Caco-2 (cell line): ENCODE results near the gene ZNF473. TPM values are rescaled to one million over a fixed set of nuclear protein-coding genes. Genes with fewer than 3 reads are reported as not detected.

Source experiments
- BruUV-seq: library from RNA; stranded (reverse); fragments of 400-500 nt; replicated peaks from 2 replicates; lab custom pipeline; 2021; lab: Mats Ljungman, UMichigan
- CTCF ChIA-PET: fragments of 300-600 bp; sonication (Branson Sonifier 250); formaldehyde crosslinking; loops from one replicate; lab custom pipeline; 2022; ENCODE audit warnings: antibody characterized with exemption; lab: Charles Lee
- POLR2A ChIA-PET: fragments of 300-600 bp; sonication (Branson Sonifier 250); formaldehyde crosslinking; loops from one replicate; lab custom pipeline; 2022; ENCODE audit warnings: antibody characterized with exemption; lab: Charles Lee
- DNase-seq, 2 experiments: peaks; one replicate each; pipeline versions ENCODE4 v3.0.0 to v3.0.0-alpha.2; 2020 to 2022
- H3K27me3 ChIP-seq: replicated peaks from 2 replicates; pipeline ENCODE4 v1.6.0; 2011; ENCODE audit warnings: low read length; ENCODE audit not compliant: control insufficient read depth, insufficient read depth
- H3K36me3 ChIP-seq: 2 replicates; pipeline ENCODE4 v1.5.1; 2011; ENCODE audit warnings: low read length; ENCODE audit not compliant: control insufficient read depth, insufficient read depth
- H3K4me1 ChIP-seq: fragments of 250-450 bp; sonication (Bioruptor Pico); 2 replicates; pipeline ENCODE4 v1.5.1; 2020; ENCODE audit warnings: mild to moderate bottlenecking
- H3K4me3 ChIP-seq: 2 replicates; pipeline ENCODE4 v1.5.1; 2011; ENCODE audit warnings: low read depth, mild to moderate bottlenecking, control low read depth, low read length
- H3K9me3 ChIP-seq: fragments of 250-450 bp; sonication (Bioruptor Pico); 2 replicates; pipeline ENCODE4 v1.5.1; 2020; ENCODE audit warnings: mild to moderate bottlenecking, moderate library complexity
- H3K27ac Mint-ChIP-seq: one replicate; pipeline ENCODE4 v1.8.0; 2022; ENCODE audit warnings: mixed read lengths; ENCODE audit not compliant: unreplicated experiment
- H3K27me3 Mint-ChIP-seq: one replicate; pipeline ENCODE4 v1.8.0; 2022; ENCODE audit warnings: mixed read lengths; ENCODE audit not compliant: insufficient read depth, unreplicated experiment
- H3K36me3 Mint-ChIP-seq: one replicate; pipeline ENCODE4 v1.8.0; 2022; ENCODE audit warnings: mild to moderate bottlenecking, mixed read lengths; ENCODE audit not compliant: insufficient read depth, unreplicated experiment
- H3K4me1 Mint-ChIP-seq: one replicate; pipeline ENCODE4 v1.8.0; 2022; ENCODE audit warnings: low read depth, mixed read lengths; ENCODE audit not compliant: unreplicated experiment
- H3K4me3 Mint-ChIP-seq: one replicate; pipeline ENCODE4 v1.8.0; 2022; ENCODE audit warnings: mild to moderate bottlenecking, moderate library complexity, mixed read lengths; ENCODE audit not compliant: unreplicated experiment
- H3K9me3 Mint-ChIP-seq: one replicate; pipeline ENCODE4 v1.8.0; 2022; ENCODE audit warnings: mixed read lengths; ENCODE audit not compliant: unreplicated experiment
- intact Hi-C: fragments of 100-400 bp; cut with micrococcal nuclease; formaldehyde crosslinking; loops from one replicate; pipeline ENCODE4 v1.10.0; 2022; ENCODE audit not compliant: unreplicated experiment
- total RNA-seq: library from RNA; stranded (reverse); gene quantifications from 2 replicates; pipeline ENCODE4 v1.2.3, GENCODE V29; 2022
- TF ChIP-seq, protein P1 (sequence below), 2 experiments: fragments of 200-600 bp in 1 of 2; IDR thresholded peaks; 1 replicate in 1 of 2; 2 replicates in 1 of 2; pipeline versions ENCODE4 v1.5.1 to v1.8.0; 2011 to 2022; ENCODE audit warnings: antibody characterized with exemption in 1 of 2, control low read depth in 1 of 2, inconsistent platforms in 1 of 2, low read depth in 1 of 2, low read length in 1 of 2, mild to moderate bottlenecking in 1 of 2, moderate library complexity in 1 of 2; ENCODE audit not compliant: insufficient read depth in 1 of 2, severe bottlenecking in 1 of 2, unreplicated experiment in 1 of 2

Gene ZNF473
- total RNA-seq, 1 experiment from 2014 or later: 22.3 TPM

DNA sequence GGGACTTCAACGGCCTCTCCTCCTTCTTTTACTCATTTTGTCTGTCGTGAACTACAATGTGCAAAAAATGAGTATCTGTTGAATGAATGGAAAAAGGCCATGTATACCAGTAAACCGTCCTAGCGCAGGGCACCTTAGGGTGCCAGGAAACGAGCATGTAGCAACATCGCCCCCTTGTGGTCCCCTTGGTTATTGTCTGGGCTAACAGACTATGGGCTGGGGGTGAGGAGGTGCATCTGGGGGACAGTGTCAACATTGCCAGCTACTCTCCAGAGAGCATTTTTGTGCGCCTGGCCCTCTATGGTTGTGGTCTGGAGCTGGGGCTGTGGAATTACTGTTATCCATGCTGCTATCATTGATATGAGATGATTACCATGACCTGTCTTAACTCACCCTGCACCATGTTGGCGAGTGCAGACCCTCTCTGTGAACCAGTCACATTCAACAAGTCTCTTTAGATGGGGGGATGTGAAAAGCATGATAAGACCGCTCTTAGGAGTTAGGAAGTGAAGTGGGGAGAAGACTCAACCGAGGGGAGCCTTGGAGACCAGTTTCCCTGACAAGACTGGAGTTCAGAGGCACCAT, 42.1 kb upstream of the ZNF473 start:
- peaks cover 9% of the 10 kb centered on the region for H3K4me1 ChIP-seq
- no peaks in the 10 kb centered on the region for H3K27me3 ChIP-seq
- Mint-ChIP-seq H3K4me1 (no peaks in the 10 kb centered on the region), H3K36me3 (peaks cover 10% of the 10 kb centered on the region), H3K27me3 (no peaks in the 10 kb centered on the region), H3K27ac (no peak overlapping the region), H3K4me3 (no peak overlapping the region), H3K9me3 (no peaks in the 10 kb centered on the region)
- TF ChIP-seq, protein P1, sequence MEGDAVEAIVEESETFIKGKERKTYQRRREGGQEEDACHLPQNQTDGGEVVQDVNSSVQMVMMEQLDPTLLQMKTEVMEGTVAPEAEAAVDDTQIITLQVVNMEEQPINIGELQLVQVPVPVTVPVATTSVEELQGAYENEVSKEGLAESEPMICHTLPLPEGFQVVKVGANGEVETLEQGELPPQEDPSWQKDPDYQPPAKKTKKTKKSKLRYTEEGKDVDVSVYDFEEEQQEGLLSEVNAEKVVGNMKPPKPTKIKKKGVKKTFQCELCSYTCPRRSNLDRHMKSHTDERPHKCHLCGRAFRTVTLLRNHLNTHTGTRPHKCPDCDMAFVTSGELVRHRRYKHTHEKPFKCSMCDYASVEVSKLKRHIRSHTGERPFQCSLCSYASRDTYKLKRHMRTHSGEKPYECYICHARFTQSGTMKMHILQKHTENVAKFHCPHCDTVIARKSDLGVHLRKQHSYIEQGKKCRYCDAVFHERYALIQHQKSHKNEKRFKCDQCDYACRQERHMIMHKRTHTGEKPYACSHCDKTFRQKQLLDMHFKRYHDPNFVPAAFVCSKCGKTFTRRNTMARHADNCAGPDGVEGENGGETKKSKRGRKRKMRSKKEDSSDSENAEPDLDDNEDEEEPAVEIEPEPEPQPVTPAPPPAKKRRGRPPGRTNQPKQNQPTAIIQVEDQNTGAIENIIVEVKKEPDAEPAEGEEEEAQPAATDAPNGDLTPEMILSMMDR (IDR thresholded peaks at IDR 0.05; ENCODE audit: insufficient read depth in 1 of 2, low read depth in 1 of 2, low read length in 1 of 2, severe bottlenecking in 1 of 2, unreplicated experiment in 1 of 2): peak; percentile 87 to 96
- no peak overlapping the region for H3K4me3 ChIP-seq
- ChIA-PET CTCF (no interaction called here), POLR2A (no interaction called here)
- peaks cover 2% of the 10 kb centered on the region; the same call in 1 of the 2 replicates for H3K36me3 ChIP-seq
- DNase-seq: peak; percentile 65 to 78
- no peaks in the 10 kb centered on the region; the same call in 1 of the 2 replicates for H3K9me3 ChIP-seq
- no TSS peak for BruUV-seq
- intact Hi-C loops: loop anchor here (1.0 kb wide), 1 partner anchor 46 kb away; no protein-coding TSS in a partner anchor

DNA sequence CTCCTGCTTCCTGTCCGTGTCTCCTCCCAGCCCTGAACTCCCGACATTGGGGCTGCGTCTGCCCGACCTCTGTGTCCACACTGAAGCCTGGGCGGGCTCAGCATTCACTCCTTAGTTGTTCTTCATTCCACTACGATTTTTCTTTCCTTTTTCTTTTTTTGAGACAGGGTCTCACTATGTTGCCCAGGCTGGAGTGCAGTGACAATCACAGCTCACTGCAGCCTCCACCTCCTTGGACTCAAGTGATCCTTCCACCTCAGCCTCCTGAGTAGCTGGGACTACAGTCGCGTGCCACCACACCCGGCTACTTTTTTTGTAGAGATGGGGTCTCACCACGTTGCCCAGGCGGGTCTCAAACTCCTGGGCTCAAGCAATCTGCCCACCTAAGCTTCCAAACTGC, 41.3 kb upstream of the ZNF473 start:
- Histone ChIP-seq H3K36me3 (peaks cover 2% of the 10 kb centered on the region; the same call in 1 of the 2 replicates), H3K4me3 (no peak overlapping the region), H3K27me3 (no peaks in the 10 kb centered on the region), H3K9me3 (no peaks in the 10 kb centered on the region; the same call in 1 of the 2 replicates), H3K4me1 (peaks cover 9% of the 10 kb centered on the region)
- Mint-ChIP-seq H3K9me3 (no peaks in the 10 kb centered on the region), H3K4me3 (no peak overlapping the region), H3K36me3 (peaks cover 17% of the 10 kb centered on the region), H3K27ac (no peak overlapping the region), H3K4me1 (no peaks in the 10 kb centered on the region), H3K27me3 (no peaks in the 10 kb centered on the region)
- ChIA-PET POLR2A (no interaction called here), CTCF (interaction anchor here (0.6 kb wide), 1 partner anchor 21 kb away, joined by 3 read pairs; no protein-coding TSS in a partner anchor)
- DNase-seq: no peak
- no TSS peak for BruUV-seq
- intact Hi-C loops: no loop called here
- TF ChIP-seq, protein P1 (IDR thresholded peaks at IDR 0.05; ENCODE audit: insufficient read depth in 1 of 2, low read depth in 1 of 2, low read length in 1 of 2, severe bottlenecking in 1 of 2, unreplicated experiment in 1 of 2): no peak

DNA sequence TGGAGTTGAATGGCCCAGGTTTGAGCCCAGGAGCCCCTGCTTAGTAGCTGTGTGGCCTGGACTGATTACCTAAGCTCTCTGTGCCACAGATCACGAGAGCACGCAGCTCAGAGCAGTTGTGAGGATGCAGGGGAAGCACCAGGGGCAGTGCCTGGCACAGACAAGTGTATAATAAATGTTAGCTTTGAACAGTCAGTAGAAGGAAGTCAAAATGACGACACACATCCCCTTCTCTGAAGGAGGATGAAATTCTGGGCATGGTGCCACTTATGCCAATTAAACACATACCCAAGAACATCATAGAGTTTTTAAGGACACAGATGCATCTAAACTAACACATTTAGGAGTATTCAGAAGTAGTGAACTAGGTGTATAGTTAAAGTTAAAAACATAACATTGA, 39.9 kb upstream of the ZNF473 start:
- Histone ChIP-seq H3K36me3 (peaks cover 2% of the 10 kb centered on the region; the same call in 1 of the 2 replicates), H3K4me3 (no peak overlapping the region), H3K4me1 (peaks cover 9% of the 10 kb centered on the region), H3K27me3 (no peaks in the 10 kb centered on the region), H3K9me3 (no peaks in the 10 kb centered on the region; the same call in 1 of the 2 replicates)
- DNase-seq: no peak
- no peaks in the 10 kb centered on the region for H3K27me3 Mint-ChIP-seq
- no peak overlapping the region for H3K27ac Mint-ChIP-seq
- TF ChIP-seq, protein P1 (IDR thresholded peaks at IDR 0.05; ENCODE audit: insufficient read depth in 1 of 2, low read depth in 1 of 2, low read length in 1 of 2, severe bottlenecking in 1 of 2, unreplicated experiment in 1 of 2): no peak
- ChIA-PET POLR2A (no interaction called here), CTCF (no interaction called here)
- no peak overlapping the region for H3K4me3 Mint-ChIP-seq
- H3K9me3 Mint-ChIP-seq: no peaks in the 10 kb centered on the region
- H3K4me1 Mint-ChIP-seq: no peaks in the 10 kb centered on the region
- intact Hi-C loops: no loop called here
- no TSS peak for BruUV-seq
- peaks cover 20% of the 10 kb centered on the region for H3K36me3 Mint-ChIP-seq
